SK-N-SH (cell line): ENCODE data around the gene BCLAF3.

Experiments used
- FOXM1 ChIP-seq: IDR thresholded peaks from 2 replicates; pipeline ENCODE4 v1.4.0; 2012; ENCODE audit warnings: low read depth, mild to moderate bottlenecking
- GATA2 ChIP-seq: sonication (generic); formaldehyde crosslinking; IDR thresholded peaks from 2 replicates; pipeline ENCODE4 v1.5.0; 2020; ENCODE audit warnings: mild to moderate bottlenecking, missing genetic modification reagents
- MAX ChIP-seq: IDR thresholded peaks from 2 replicates; pipeline ENCODE4 v1.4.0; 2012; ENCODE audit warnings: low read depth
- MXI1 ChIP-seq: IDR thresholded peaks from 2 replicates; pipeline ENCODE4 v1.6.1; 2012; ENCODE audit warnings: mild to moderate bottlenecking, low read depth, low read length, improper control_type of control experiment
- NFIC ChIP-seq: IDR thresholded peaks from 2 replicates; pipeline ENCODE4 v1.4.0; 2012; ENCODE audit warnings: borderline replicate concordance
- NRF1 ChIP-seq: IDR thresholded peaks from 2 replicates; pipeline ENCODE4 v1.6.1; 2012; ENCODE audit warnings: low read depth, mild to moderate bottlenecking, low read length
- PBX3 ChIP-seq: IDR thresholded peaks from 2 replicates; pipeline ENCODE4; 2012
- POLR2AphosphoS5 ChIP-seq: IDR thresholded peaks from 2 replicates; pipeline ENCODE4 v1.6.1; 2012; ENCODE audit warnings: low read depth, low read length
- SIN3A ChIP-seq: IDR thresholded peaks from 2 replicates; pipeline ENCODE4 v1.6.1; 2012; ENCODE audit warnings: low read depth, mild to moderate bottlenecking, low read length, moderate library complexity, borderline replicate concordance
- TAF1 ChIP-seq: IDR thresholded peaks from 2 replicates; pipeline ENCODE4 v1.6.1; 2012; ENCODE audit warnings: low read depth, mild to moderate bottlenecking, low read length, moderate library complexity, borderline replicate concordance
- USF2 ChIP-seq: fragments of 150-350 bp; IDR thresholded peaks from 2 replicates; pipeline ENCODE4 v1.6.1; 2017; ENCODE audit warnings: antibody characterized with exemption, low read length, low read depth, borderline replicate concordance
- YY1 ChIP-seq: IDR thresholded peaks from 2 replicates; pipeline ENCODE4 v1.4.0; 2012; ENCODE audit warnings: low read depth, mild to moderate bottlenecking
- TF ChIP-seq, protein P1 (sequence below): fragments of 200-600 bp; sonication (generic); IDR thresholded peaks from 2 replicates; pipeline ENCODE4 v1.6.1; 2017; ENCODE audit warnings: antibody characterized with exemption, mild to moderate bottlenecking, moderate library complexity
- TF ChIP-seq, protein P2 (sequence below): IDR thresholded peaks from 2 replicates; pipeline ENCODE4 v1.6.1; 2012; ENCODE audit warnings: mild to moderate bottlenecking, low read depth, low read length, moderate library complexity

DNA sequence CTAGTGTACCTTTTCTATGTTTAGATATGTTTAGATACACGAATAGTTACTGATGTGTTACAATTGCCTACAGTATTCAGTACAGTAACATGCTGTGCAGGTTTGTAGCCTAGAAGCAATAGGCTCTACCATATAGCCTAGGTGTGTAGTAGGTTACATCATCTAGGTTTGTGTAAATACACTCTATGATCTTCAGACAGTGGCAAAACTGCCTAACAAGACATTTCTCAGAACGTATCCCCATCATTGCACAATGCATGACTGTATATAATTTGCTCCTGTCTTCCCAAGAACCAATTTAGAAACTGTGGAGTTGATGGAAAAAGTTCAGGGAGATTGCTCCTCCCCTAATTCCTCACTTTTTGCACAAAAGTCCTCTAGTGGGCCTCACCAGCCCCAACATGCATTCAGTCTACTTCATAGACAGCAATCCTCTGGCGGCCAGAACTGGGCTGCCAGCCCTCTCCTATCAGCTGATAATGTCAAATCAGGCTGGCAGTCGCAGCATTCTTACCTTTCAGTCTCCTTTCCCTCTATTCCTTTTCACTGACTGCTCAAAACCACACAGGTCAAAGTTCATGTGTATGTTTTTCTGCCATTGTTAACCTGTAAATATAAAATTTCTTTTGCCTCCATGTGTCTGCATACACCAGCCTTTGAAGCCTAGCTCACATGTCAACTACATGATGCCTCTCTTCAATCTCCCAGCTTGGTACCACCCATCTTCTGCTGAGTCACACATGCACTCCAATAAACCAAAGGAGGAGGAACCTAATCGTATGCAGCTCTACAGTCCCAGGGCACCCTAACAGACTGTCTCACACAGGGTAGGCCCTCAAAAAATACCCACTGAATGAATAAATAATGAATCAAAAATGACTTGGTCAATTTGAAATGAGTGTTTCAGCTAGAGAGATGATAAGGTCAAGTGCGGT lies 32.0 kb downstream of the BCLAF3 start:
- TF ChIP-seq, protein P1, sequence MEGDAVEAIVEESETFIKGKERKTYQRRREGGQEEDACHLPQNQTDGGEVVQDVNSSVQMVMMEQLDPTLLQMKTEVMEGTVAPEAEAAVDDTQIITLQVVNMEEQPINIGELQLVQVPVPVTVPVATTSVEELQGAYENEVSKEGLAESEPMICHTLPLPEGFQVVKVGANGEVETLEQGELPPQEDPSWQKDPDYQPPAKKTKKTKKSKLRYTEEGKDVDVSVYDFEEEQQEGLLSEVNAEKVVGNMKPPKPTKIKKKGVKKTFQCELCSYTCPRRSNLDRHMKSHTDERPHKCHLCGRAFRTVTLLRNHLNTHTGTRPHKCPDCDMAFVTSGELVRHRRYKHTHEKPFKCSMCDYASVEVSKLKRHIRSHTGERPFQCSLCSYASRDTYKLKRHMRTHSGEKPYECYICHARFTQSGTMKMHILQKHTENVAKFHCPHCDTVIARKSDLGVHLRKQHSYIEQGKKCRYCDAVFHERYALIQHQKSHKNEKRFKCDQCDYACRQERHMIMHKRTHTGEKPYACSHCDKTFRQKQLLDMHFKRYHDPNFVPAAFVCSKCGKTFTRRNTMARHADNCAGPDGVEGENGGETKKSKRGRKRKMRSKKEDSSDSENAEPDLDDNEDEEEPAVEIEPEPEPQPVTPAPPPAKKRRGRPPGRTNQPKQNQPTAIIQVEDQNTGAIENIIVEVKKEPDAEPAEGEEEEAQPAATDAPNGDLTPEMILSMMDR = no peak
- TF ChIP-seq POLR2AphosphoS5 = no peak
- TF ChIP-seq, protein P2, sequence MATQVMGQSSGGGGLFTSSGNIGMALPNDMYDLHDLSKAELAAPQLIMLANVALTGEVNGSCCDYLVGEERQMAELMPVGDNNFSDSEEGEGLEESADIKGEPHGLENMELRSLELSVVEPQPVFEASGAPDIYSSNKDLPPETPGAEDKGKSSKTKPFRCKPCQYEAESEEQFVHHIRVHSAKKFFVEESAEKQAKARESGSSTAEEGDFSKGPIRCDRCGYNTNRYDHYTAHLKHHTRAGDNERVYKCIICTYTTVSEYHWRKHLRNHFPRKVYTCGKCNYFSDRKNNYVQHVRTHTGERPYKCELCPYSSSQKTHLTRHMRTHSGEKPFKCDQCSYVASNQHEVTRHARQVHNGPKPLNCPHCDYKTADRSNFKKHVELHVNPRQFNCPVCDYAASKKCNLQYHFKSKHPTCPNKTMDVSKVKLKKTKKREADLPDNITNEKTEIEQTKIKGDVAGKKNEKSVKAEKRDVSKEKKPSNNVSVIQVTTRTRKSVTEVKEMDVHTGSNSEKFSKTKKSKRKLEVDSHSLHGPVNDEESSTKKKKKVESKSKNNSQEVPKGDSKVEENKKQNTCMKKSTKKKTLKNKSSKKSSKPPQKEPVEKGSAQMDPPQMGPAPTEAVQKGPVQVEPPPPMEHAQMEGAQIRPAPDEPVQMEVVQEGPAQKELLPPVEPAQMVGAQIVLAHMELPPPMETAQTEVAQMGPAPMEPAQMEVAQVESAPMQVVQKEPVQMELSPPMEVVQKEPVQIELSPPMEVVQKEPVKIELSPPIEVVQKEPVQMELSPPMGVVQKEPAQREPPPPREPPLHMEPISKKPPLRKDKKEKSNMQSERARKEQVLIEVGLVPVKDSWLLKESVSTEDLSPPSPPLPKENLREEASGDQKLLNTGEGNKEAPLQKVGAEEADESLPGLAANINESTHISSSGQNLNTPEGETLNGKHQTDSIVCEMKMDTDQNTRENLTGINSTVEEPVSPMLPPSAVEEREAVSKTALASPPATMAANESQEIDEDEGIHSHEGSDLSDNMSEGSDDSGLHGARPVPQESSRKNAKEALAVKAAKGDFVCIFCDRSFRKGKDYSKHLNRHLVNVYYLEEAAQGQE = no peak
- no peak for TF ChIP-seq YY1
- no peak for TF ChIP-seq MXI1
- TF ChIP-seq USF2 = no peak
- TF ChIP-seq TAF1 = no peak
- no peak for TF ChIP-seq MAX
- TF ChIP-seq SIN3A = no peak
- no peak for TF ChIP-seq NRF1
- TF ChIP-seq FOXM1 = no peak
- no peak for TF ChIP-seq PBX3
- no peak for TF ChIP-seq GATA2
- no peak for TF ChIP-seq NFIC
